Kidney capillary endothelial cell (primary cell): ENCODE data around the gene SLC24A3.

Experiments used
- DNase-seq: peaks from one replicate; pipeline ENCODE4 v3.0.0-alpha.2; 2018; ENCODE audit warnings: low spot score

SLC24A3 gene

GRCh38 chr20:19241440-19241839 lies 29.0 kb downstream of the SLC24A3 start:
- no peak for DNase-seq

- DNase-seq, result no peak
Observed at GRCh38 chr20:19244291-19244690, 31.8 kb downstream of the SLC24A3 start.

- DNase-seq, result peak; percentile 7
Observed at GRCh38 chr20:19249106-19249879, 36.9 kb downstream of the SLC24A3 start.

GRCh38 chr20:19250346-19250745 lies 37.9 kb downstream of the SLC24A3 start:
- no peak for DNase-seq

- DNase-seq, result no peak
Observed at GRCh38 chr20:19251506-19251905, 39.1 kb downstream of the SLC24A3 start.

GRCh38 chr20:19251958-19252357 lies 39.5 kb downstream of the SLC24A3 start:
- no peak for DNase-seq

GRCh38 chr20:19252451-19253120 lies 40.1 kb downstream of the SLC24A3 start:
- no peak for DNase-seq

GRCh38 chr20:19253316-19253715 lies 40.9 kb downstream of the SLC24A3 start:
- DNase-seq, result no peak

GRCh38 chr20:19253916-19254820 lies 41.7 kb downstream of the SLC24A3 start:
- DNase-seq, result no peak

- no peak for DNase-seq
Observed at GRCh38 chr20:19254956-19255355, 42.5 kb downstream of the SLC24A3 start.

- no peak for DNase-seq
Observed at GRCh38 chr20:19256085-19256484, 43.6 kb downstream of the SLC24A3 start.

- no peak for DNase-seq
Observed at GRCh38 chr20:19256906-19257595, 44.6 kb downstream of the SLC24A3 start.

GRCh38 chr20:19257865-19258264 lies 45.4 kb downstream of the SLC24A3 start:
- no peak for DNase-seq

- DNase-seq, result no peak
Observed at GRCh38 chr20:19259141-19259591, 46.7 kb downstream of the SLC24A3 start.

- DNase-seq, result no peak
Observed at GRCh38 chr20:19260412-19261090, 48.1 kb downstream of the SLC24A3 start.

- no peak for DNase-seq
Observed at GRCh38 chr20:19264191-19264590, 51.7 kb downstream of the SLC24A3 start.

- DNase-seq, result no peak
Observed at GRCh38 chr20:19265646-19266374, 53.4 kb downstream of the SLC24A3 start.

GRCh38 chr20:19268426-19268825 lies 56.0 kb downstream of the SLC24A3 start:
- no peak for DNase-seq

GRCh38 chr20:19269737-19270340 lies 57.4 kb downstream of the SLC24A3 start:
- DNase-seq, result no peak
